Ishikawa (cell line): ENCODE measurements around the gene AKAP1.

Source experiments
- CEBPB ChIP-seq: IDR thresholded peaks from 2 replicates; pipeline ENCODE4 v1.6.1; 2012
- CREB1 ChIP-seq: IDR thresholded peaks from 2 replicates; pipeline ENCODE4 v1.6.1; 2012; ENCODE audit warnings: low read depth
- EGR1 ChIP-seq: IDR thresholded peaks from 2 replicates; pipeline ENCODE4 v1.6.1; 2012
- EP300 ChIP-seq: IDR thresholded peaks from 2 replicates; pipeline ENCODE4 v1.6.1; 2012; ENCODE audit warnings: borderline replicate concordance
- FOXM1 ChIP-seq: IDR thresholded peaks from 2 replicates; pipeline ENCODE4 v1.6.1; 2012; ENCODE audit warnings: low read depth, borderline replicate concordance
- NFIC ChIP-seq: IDR thresholded peaks from 2 replicates; pipeline ENCODE4 v1.6.1; 2012
- RAD21 ChIP-seq: IDR thresholded peaks from 2 replicates; pipeline ENCODE4 v1.6.1; 2012; ENCODE audit warnings: low read depth
- TAF1 ChIP-seq: IDR thresholded peaks from 2 replicates; pipeline ENCODE4 v1.6.1; 2012; ENCODE audit warnings: low read depth, mild to moderate bottlenecking
- TCF12 ChIP-seq: IDR thresholded peaks from 2 replicates; pipeline ENCODE4 v1.6.1; 2012; ENCODE audit warnings: low read depth
- TEAD4 ChIP-seq: IDR thresholded peaks from 2 replicates; pipeline ENCODE4 v1.6.1; 2012
- YY1 ChIP-seq: IDR thresholded peaks from 2 replicates; pipeline ENCODE4 v1.6.1; 2012; ENCODE audit warnings: low read depth
- ZBTB7A ChIP-seq: IDR thresholded peaks from 2 replicates; pipeline ENCODE4 v1.6.1; 2012; ENCODE audit warnings: low read depth
- TF ChIP-seq, protein P1 (sequence below): IDR thresholded peaks from 2 replicates; pipeline ENCODE4 v1.6.1; 2012
- TF ChIP-seq, protein P2 (sequence below): IDR thresholded peaks from 2 replicates; pipeline ENCODE4 v1.6.1; 2012; ENCODE audit warnings: low read depth, mild to moderate bottlenecking
- TF ChIP-seq, protein P3 (sequence below): IDR thresholded peaks from 2 replicates; pipeline ENCODE4 v1.6.1; 2012

AKAP1 gene

DNA sequence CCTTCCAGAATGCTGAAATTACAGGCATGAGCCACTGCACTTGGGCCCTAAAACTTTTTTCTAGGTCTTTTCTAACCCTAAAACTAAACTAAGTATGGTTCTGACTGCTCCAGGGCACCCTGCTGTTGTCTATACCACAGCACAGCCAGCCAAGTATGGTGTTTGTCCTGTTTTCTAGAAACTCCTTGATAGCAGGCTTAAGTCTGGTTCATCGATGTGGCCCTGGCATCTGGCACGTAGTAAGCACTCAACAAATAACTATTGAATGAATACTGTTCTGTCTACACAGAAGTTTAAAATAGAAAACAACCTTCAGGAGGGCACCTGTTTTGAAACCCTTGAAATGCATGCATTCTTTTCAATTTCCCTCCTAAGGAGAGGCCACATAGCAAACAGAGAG is 44.5 kb upstream of the AKAP1 start:
- no peak for TF ChIP-seq CEBPB
- no peak for TF ChIP-seq NFIC
- TF ChIP-seq FOXM1, result no peak
- no peak for TF ChIP-seq ZBTB7A
- TF ChIP-seq, protein P1, sequence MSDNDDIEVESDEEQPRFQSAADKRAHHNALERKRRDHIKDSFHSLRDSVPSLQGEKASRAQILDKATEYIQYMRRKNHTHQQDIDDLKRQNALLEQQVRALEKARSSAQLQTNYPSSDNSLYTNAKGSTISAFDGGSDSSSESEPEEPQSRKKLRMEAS, result no peak
- no peak for TF ChIP-seq RAD21
- TF ChIP-seq YY1, result no peak
- TF ChIP-seq TCF12, result no peak

DNA sequence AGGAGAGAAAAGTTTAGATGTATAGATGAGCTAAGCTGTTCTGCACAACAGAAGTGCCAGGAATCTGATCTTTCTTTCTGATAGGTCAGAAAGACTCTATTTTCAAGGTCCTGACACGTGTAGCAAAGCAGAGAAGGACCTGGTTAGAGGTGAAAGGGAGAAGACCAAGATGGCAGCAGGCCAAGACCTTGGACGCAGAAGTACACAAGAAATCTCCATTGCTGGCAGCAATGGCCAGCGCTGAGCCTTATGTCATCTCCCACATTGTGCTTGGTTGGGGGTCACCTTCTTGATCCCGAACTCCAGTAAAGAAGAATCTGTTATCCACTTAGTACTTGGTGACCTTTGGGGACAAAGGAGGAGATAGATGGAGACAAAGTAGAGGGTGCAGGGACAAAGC is 41.8 kb upstream of the AKAP1 start:
- TF ChIP-seq, protein P2, sequence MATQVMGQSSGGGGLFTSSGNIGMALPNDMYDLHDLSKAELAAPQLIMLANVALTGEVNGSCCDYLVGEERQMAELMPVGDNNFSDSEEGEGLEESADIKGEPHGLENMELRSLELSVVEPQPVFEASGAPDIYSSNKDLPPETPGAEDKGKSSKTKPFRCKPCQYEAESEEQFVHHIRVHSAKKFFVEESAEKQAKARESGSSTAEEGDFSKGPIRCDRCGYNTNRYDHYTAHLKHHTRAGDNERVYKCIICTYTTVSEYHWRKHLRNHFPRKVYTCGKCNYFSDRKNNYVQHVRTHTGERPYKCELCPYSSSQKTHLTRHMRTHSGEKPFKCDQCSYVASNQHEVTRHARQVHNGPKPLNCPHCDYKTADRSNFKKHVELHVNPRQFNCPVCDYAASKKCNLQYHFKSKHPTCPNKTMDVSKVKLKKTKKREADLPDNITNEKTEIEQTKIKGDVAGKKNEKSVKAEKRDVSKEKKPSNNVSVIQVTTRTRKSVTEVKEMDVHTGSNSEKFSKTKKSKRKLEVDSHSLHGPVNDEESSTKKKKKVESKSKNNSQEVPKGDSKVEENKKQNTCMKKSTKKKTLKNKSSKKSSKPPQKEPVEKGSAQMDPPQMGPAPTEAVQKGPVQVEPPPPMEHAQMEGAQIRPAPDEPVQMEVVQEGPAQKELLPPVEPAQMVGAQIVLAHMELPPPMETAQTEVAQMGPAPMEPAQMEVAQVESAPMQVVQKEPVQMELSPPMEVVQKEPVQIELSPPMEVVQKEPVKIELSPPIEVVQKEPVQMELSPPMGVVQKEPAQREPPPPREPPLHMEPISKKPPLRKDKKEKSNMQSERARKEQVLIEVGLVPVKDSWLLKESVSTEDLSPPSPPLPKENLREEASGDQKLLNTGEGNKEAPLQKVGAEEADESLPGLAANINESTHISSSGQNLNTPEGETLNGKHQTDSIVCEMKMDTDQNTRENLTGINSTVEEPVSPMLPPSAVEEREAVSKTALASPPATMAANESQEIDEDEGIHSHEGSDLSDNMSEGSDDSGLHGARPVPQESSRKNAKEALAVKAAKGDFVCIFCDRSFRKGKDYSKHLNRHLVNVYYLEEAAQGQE, result no peak
- TF ChIP-seq EP300 (no peak), ZBTB7A (no peak), TCF12 (no peak), CEBPB (no peak), NFIC (no peak), FOXM1 (no peak), YY1 (no peak), RAD21 (no peak), EGR1 (no peak), TAF1 (no peak), TEAD4 (no peak), CREB1 (no peak)
- TF ChIP-seq, protein P3, sequence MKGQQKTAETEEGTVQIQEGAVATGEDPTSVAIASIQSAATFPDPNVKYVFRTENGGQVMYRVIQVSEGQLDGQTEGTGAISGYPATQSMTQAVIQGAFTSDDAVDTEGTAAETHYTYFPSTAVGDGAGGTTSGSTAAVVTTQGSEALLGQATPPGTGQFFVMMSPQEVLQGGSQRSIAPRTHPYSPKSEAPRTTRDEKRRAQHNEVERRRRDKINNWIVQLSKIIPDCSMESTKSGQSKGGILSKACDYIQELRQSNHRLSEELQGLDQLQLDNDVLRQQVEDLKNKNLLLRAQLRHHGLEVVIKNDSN, result no peak
- TF ChIP-seq, protein P1, result no peak

DNA sequence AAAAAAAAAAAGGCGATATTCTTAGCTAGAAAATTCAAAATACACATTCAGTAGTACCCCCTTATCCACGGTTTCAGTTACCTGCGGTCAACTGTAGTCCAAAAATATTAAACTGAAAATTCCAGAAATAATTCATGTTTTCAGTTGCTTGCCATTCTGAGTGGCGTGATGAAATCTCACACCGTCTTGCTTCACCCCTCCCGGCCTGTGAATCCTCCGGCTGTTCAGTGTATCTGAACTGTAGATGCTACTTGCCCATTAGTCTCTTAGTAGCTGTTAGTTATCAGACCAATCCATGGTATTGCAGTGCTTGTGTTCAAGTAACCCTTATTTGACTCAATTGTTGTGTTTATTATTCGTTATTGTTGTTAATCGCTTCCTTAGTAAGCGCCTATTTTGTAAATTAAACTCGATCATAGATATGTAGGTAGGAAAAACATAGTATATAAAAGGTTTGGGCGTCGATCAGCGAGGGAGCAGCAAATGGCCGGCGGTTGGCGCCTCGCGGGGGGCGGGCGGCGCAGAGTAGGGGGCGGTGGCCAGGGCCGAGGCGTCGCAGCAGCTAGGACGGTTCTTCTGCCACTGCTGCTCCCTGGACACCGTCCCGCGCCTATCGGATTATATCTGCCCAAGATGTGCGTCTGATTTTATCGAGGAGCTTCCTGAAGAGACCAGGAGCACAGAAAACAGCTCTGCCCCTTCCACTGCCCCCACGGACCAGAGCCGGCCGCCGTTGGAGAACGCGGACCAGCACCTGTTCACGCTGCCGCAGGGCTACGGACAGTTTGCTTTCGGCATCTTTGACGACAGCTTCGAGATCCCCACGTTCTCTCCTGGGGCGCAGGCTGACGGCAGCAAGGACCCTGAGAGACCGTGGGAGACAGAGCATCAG is 39.8 kb upstream of the AKAP1 start:
- TF ChIP-seq, protein P3, result no peak
- no peak for TF ChIP-seq CEBPB
- TF ChIP-seq EP300, result no peak
- TF ChIP-seq, protein P1, result no peak
- TF ChIP-seq TAF1, result no peak

DNA sequence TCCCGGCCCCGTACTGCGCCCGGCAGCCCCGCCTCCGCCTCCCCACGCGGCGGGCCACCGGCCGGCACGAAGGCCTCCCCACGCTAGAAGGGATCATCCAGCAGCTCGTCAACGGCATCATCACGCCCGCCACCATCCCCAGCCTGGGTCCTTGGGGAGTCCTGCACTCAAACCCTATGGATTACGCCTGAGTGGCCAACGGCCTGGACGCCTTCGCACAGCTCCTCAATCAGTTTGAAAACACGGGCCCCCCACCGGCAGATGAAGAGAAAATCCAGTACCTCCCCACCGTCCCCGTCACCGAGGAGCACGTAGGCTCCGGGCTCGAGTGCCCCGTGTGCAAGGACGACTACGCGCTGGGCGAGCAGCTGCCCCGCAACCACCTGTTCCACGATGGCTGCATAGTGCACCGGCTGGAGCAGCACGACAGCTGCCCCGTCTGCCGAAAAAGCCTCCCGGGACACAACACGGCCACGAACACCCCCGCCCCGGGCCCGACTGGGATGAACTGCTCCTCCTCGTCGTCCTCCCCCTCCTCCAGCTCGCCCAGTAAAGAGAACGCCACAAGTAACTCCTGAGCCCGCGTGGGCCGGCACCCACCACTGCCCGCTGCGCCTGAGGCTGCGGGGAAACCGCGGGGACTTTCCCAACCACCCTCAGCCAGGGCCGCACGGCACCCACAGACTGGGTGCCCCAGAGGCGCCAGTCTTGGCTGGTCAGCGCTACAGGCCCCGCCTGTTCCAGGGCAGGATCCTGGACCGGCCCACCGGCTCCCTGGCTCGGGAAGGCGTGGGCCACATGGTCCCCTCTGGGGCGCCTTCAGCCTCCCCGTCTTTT is 39.0 kb upstream of the AKAP1 start:
- no peak for TF ChIP-seq ZBTB7A
- TF ChIP-seq TAF1, result no peak
- TF ChIP-seq, protein P3, result no peak
- TF ChIP-seq TEAD4, result no peak
- TF ChIP-seq NFIC, result no peak
- TF ChIP-seq, protein P2, result no peak
- TF ChIP-seq CREB1, result no peak

DNA sequence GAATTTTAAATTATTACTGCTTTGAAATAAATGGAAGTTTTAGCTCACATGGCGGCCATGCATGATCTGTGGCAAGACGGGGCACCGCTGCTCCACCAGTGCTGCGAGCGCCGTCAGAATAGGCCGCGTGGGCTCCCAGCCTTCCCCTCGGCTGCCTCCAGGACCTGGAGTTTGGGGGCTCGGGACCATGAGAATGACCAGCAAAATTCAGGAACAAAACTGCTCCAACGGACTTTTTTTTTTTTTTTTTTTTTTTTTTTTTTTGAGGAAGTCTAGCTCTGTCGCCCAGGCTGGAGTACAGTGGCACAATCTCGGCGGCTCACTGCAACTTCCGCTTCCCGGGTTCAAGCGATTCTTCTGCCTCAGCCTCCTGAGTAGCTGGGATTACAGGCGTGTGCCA is 38.3 kb upstream of the AKAP1 start:
- TF ChIP-seq TEAD4 (no peak), FOXM1 (no peak), ZBTB7A (no peak), TCF12 (no peak), EGR1 (no peak), CEBPB (no peak), TAF1 (no peak), YY1 (no peak), CREB1 (no peak), EP300 (no peak), RAD21 (no peak), NFIC (no peak)
- TF ChIP-seq, protein P1, result no peak
- TF ChIP-seq, protein P2, result no peak
- TF ChIP-seq, protein P3, result no peak
